ENCODE data around the gene JUN.

The JUN gene

DNA sequence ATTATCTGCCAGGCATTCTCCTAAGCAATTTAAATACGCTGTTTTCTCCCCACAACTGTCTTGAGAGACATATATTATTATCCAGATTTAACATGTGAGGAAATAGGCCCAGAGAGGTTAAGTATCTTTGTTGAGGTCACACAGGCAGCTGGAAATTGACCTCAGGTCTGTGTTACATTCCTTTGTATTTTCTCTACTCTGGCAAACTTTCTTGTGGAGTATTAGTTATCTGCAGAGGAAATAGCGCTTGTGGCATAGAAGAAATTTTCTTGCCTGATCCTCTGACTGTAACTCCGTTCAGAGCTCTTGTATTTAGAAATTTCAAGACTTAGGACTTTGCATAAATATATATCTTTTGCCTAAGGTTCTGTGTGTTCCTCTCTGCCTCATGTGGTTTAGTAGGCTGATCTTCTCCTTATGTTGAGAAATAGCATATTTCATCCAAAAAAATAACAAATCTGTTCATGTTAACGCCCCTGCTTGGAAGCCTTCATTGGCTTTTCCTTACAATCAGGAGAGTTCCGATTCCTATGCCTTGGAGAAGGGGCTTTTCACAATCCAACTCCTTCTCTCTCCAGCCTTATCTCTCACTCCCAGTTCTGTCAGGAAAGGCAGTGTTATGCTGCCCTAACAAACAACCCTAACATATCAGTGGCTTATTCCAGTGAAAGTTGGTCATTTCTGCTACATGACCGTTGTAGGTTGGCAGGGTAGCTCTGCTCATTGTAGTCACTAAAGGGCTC is 2.5 kb upstream of the JUN start:
- H3K36me3 ChIP-seq (ENCODE audit: control insufficient read depth in 5 of 5, insufficient read depth in 5 of 5, low read length in 5 of 5): peaks cover 4 to 10% (median 9%) of the 10 kb centered on the region in 5 donors
- peaks cover 9 to 22% (median 13%) of the 10 kb centered on the region in 5 donors for H3K4me1 ChIP-seq (ENCODE audit: control insufficient read depth in 5 of 5, insufficient read depth in 5 of 5, low read length in 5 of 5)
- H3K27me3 ChIP-seq (ENCODE audit: control insufficient read depth in 5 of 5, insufficient read depth in 4 of 5, low read length in 5 of 5): no peaks in the 10 kb centered on the region
- peak overlapping the region in 4 of 5 donors; percentile 26 to 100 (median 99) for H3K9ac ChIP-seq (ENCODE audit: low read length in 5 of 5)
- peaks cover 0 to 7% (median 0%) of the 10 kb centered on the region in 5 donors for H3K9me3 ChIP-seq (ENCODE audit: control insufficient read depth in 5 of 5, low read length in 5 of 5)
- peak overlapping the region in 1 of 5 donors; percentile 93 for H3K4me3 ChIP-seq (ENCODE audit: low read depth in 1 of 5, low read length in 5 of 5)
- peak overlapping the region; percentile 100 for H3K27ac ChIP-seq (ENCODE audit: low read depth, low read length)

DNA sequence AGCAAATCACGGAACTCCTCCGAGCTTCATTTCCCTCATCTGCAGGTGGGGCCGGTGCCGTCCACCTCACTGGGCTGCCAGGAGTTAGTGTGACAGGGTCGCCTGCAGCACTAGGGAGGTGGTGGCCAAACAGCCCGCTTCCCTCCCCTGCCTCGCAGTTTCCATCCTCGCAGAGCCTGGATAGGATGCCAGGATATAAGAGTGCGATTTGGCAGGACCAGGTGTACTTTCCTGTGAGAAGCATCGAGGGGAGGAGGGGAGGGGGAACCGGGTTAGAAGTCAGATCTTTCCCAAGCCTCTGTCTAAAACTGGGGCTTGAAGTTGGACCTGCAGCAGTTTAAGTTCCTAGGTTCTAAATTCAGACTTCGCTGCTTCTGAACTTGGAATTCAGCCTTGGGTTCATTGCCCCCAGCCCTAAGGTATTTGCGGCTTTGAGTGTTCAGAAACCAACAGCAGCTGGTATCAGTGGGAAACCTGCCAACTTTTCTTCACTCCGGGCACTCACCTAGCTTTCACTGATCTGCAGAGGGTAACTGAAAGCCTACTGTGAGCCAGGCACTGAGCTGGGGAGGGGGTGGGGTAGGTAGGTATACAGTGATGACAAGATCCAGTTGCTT is 1.7 kb upstream of the JUN start:
- no peaks in the 10 kb centered on the region for H3K27me3 ChIP-seq (ENCODE audit: control insufficient read depth in 5 of 5, insufficient read depth in 4 of 5, low read length in 5 of 5)
- peak overlapping the region; percentile 91 to 100 (median 99) for H3K9ac ChIP-seq (ENCODE audit: low read length in 5 of 5)
- H3K36me3 ChIP-seq (ENCODE audit: control insufficient read depth in 5 of 5, insufficient read depth in 5 of 5, low read length in 5 of 5): peaks cover 4 to 11% (median 9%) of the 10 kb centered on the region in 5 donors
- H3K9me3 ChIP-seq (ENCODE audit: control insufficient read depth in 5 of 5, low read length in 5 of 5): peaks cover 0 to 7% (median 0%) of the 10 kb centered on the region in 5 donors
- peaks cover 9 to 29% (median 17%) of the 10 kb centered on the region in 5 donors for H3K4me1 ChIP-seq (ENCODE audit: control insufficient read depth in 5 of 5, insufficient read depth in 5 of 5, low read length in 5 of 5)
- peak overlapping the region; percentile 79 to 100 (median 93) for H3K4me3 ChIP-seq (ENCODE audit: low read depth in 1 of 5, low read length in 5 of 5)
- H3K27ac ChIP-seq (ENCODE audit: low read depth, low read length): peak overlapping the region; percentile 100

DNA sequence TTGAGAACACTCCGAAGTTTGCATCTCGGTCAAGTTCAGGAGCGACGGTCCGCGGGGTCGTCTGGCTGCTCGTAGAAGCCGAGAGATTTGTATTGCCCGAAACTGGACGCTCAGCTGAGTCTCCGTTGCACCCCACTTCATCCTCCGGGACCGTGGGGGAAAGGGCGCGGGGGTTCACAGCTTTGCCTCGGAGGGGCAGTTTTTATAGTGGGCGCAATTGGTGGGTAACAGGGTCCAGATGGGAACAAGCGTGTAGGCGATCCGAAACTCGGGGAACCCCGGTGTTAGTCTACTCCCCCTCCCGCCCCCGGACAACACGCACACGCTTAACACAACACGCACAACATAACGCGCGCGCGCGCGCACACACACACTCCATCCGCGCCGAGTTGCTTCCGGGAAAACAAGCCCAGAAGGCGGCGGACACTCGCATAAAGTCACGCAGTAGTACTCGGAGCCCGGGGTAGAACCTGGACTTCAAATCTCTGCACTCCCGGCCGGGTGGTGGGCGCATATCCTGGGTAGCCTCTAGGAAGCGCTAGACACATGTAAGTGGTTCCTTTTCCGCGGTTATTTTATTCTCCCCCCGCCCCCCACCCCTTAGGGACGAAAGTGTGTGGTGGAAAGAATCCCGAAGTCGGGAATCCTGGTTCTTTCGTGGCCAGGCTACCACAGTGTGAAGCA is 1.1 kb upstream of the JUN start:
- Histone ChIP-seq H3K27me3 (ENCODE audit: control insufficient read depth in 5 of 5, insufficient read depth in 4 of 5, low read length in 5 of 5) (no peaks in the 10 kb centered on the region), H3K9me3 (ENCODE audit: control insufficient read depth in 5 of 5, low read length in 5 of 5) (peaks cover 0 to 7% (median 0%) of the 10 kb centered on the region in 5 donors), H3K9ac (ENCODE audit: low read length in 5 of 5) (peak overlapping the region; percentile 91 to 100 (median 99)), H3K4me3 (ENCODE audit: low read depth in 1 of 5, low read length in 5 of 5) (peak overlapping the region; percentile 79 to 100 (median 93)), H3K4me1 (ENCODE audit: control insufficient read depth in 5 of 5, insufficient read depth in 5 of 5, low read length in 5 of 5) (peaks cover 9 to 32% (median 18%) of the 10 kb centered on the region in 5 donors), H3K36me3 (ENCODE audit: control insufficient read depth in 5 of 5, insufficient read depth in 5 of 5, low read length in 5 of 5) (peaks cover 4 to 11% (median 9%) of the 10 kb centered on the region in 5 donors), H3K27ac (ENCODE audit: low read depth, low read length) (peak overlapping the region; percentile 100)

DNA sequence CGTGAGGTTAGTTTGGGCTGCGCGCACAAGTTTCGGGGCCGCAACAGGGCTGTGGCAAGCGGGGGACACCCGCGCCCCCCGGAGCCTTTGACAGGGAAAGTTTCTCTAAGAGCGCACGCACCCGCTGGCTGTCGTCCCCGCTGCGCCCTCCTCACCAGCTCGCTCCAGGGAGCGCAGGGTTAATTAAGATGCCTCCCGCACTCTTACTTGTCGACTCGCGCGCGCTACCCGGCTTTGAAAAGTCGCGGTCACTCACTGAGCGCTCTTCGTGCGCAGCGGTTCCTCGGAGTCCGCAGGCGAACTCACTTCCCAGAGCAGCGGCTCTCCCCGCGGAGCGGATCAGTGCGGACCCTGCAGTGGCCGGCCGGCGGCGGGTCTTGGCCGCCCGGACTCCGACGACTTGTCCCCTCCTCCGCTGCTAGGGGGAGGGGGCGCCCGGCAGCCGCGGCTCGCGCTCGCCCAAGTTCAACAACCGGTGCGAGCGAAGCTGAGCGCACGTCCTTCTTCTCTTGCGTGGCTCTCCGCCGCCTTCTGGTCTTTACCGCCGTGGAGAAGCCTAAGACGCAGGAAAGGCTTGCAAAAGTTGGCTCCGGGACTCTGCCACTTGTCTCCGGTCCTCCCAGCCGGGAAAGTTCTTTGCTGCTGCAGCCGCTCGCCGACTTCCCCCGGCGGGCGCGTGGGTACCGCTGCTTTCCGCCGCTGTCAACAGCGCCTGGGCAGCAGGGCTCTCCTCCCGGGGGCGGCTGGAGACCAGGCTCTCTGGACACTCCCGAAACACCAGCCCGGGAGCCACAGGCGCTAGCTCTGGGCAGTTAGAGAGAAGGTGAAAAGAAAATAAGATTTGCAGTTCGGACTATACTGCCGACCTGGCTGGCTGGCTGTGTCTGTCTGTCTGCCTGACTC is 506 bp downstream of the JUN start:
- Histone ChIP-seq H3K4me1 (ENCODE audit: control insufficient read depth in 5 of 5, insufficient read depth in 5 of 5, low read length in 5 of 5) (peaks cover 9 to 32% (median 18%) of the 10 kb centered on the region in 5 donors), H3K4me3 (ENCODE audit: low read depth in 1 of 5, low read length in 5 of 5) (peak overlapping the region; percentile 79 to 100 (median 98)), H3K9me3 (ENCODE audit: control insufficient read depth in 5 of 5, low read length in 5 of 5) (peaks cover 0 to 3% (median 0%) of the 10 kb centered on the region in 5 donors), H3K9ac (ENCODE audit: low read length in 5 of 5) (peak overlapping the region; percentile 84 to 100 (median 100)), H3K27me3 (ENCODE audit: control insufficient read depth in 5 of 5, insufficient read depth in 4 of 5, low read length in 5 of 5) (no peaks in the 10 kb centered on the region), H3K27ac (ENCODE audit: low read depth, low read length) (peak overlapping the region; percentile 100), H3K36me3 (ENCODE audit: control insufficient read depth in 5 of 5, insufficient read depth in 5 of 5, low read length in 5 of 5) (peaks cover 4 to 11% (median 9%) of the 10 kb centered on the region in 5 donors)

DNA sequence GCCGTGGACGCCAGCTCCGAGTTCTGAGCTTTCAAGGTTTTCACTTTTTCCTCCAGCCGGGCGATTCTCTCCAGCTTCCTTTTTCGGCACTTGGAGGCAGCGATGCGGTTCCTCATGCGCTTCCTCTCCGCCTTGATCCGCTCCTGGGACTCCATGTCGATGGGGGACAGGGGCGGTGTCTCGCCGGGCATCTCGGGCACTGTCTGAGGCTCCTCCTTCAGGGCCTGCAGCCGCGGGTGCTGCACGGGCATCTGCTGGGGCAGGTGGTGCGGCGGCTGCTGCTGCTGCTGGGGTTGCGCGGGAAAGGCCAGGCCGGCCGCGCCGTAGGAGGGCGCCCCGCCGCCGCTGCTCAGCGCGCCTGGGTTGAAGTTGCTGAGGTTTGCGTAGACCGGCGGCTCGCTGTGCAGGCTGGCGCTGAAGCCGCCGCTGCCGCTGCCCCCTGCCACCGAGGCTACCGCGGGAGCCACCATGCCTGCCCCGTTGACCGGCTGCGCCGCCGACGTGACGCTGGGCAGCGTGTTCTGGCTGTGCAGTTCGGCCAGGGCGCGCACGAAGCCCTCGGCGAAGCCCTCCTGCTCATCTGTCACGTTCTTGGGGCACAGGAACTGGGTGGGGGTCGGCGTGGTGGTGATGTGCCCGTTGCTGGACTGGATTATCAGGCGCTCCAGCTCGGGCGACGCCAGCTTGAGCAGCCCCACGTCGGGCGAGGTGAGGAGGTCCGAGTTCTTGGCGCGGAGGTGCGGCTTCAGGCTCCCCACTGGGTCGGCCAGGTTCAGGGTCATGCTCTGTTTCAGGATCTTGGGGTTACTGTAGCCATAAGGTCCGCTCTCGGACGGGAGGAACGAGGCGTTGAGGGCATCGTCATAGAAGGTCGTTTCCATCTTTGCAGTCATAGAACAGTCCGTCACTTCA is 1.4 kb downstream of the JUN start:
- H3K27me3 ChIP-seq (ENCODE audit: control insufficient read depth in 5 of 5, insufficient read depth in 4 of 5, low read length in 5 of 5): no peaks in the 10 kb centered on the region
- peak overlapping the region; percentile 100 for H3K27ac ChIP-seq (ENCODE audit: low read depth, low read length)
- peak overlapping the region; percentile 84 to 100 (median 100) for H3K9ac ChIP-seq (ENCODE audit: low read length in 5 of 5)
- peaks cover 9 to 32% (median 18%) of the 10 kb centered on the region in 5 donors for H3K4me1 ChIP-seq (ENCODE audit: control insufficient read depth in 5 of 5, insufficient read depth in 5 of 5, low read length in 5 of 5)
- no peaks in the 10 kb centered on the region for H3K9me3 ChIP-seq (ENCODE audit: control insufficient read depth in 5 of 5, low read length in 5 of 5)
- H3K4me3 ChIP-seq (ENCODE audit: low read depth in 1 of 5, low read length in 5 of 5): peak overlapping the region; percentile 79 to 100 (median 98)
- H3K36me3 ChIP-seq (ENCODE audit: control insufficient read depth in 5 of 5, insufficient read depth in 5 of 5, low read length in 5 of 5): peaks cover 0 to 11% (median 9%) of the 10 kb centered on the region in 5 donors

DNA sequence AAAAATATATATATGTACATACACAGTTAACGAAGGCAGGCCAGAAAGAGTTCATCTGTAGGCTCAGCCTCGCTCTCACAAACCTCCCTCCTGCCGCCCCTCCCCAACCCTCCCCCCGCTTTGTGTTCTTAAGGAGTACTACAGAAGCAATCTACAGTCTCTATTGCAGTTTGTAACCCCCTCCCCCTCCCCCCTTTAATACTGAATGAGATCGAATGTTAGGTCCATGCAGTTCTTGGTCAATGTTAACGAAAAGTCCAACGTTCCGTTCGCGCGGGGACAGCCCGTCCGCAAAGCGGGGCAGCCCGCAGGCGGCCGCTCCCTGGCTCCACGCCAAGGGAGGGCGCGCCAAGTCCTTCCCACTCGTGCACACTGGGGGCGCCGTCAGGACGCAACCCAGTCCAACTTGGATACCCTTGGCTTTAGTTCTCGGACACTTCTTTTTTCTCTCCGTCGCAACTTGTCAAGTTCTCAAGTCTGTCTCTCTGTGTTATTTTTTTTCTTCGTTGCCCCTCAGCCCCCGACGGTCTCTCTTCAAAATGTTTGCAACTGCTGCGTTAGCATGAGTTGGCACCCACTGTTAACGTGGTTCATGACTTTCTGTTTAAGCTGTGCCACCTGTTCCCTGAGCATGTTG is 2.2 kb downstream of the JUN start:
- H3K9ac ChIP-seq (ENCODE audit: low read length in 5 of 5): peak overlapping the region; percentile 65 to 100 (median 100)
- no peaks in the 10 kb centered on the region for H3K9me3 ChIP-seq (ENCODE audit: control insufficient read depth in 5 of 5, low read length in 5 of 5)
- H3K27me3 ChIP-seq (ENCODE audit: control insufficient read depth in 5 of 5, insufficient read depth in 4 of 5, low read length in 5 of 5): no peaks in the 10 kb centered on the region
- H3K36me3 ChIP-seq (ENCODE audit: control insufficient read depth in 5 of 5, insufficient read depth in 5 of 5, low read length in 5 of 5): peaks cover 0 to 11% (median 9%) of the 10 kb centered on the region in 5 donors
- H3K4me1 ChIP-seq (ENCODE audit: control insufficient read depth in 5 of 5, insufficient read depth in 5 of 5, low read length in 5 of 5): peaks cover 9 to 32% (median 17%) of the 10 kb centered on the region in 5 donors
- peak overlapping the region; percentile 100 for H3K27ac ChIP-seq (ENCODE audit: low read depth, low read length)
- H3K4me3 ChIP-seq (ENCODE audit: low read depth in 1 of 5, low read length in 5 of 5): peak overlapping the region; percentile 79 to 100 (median 98)

DNA sequence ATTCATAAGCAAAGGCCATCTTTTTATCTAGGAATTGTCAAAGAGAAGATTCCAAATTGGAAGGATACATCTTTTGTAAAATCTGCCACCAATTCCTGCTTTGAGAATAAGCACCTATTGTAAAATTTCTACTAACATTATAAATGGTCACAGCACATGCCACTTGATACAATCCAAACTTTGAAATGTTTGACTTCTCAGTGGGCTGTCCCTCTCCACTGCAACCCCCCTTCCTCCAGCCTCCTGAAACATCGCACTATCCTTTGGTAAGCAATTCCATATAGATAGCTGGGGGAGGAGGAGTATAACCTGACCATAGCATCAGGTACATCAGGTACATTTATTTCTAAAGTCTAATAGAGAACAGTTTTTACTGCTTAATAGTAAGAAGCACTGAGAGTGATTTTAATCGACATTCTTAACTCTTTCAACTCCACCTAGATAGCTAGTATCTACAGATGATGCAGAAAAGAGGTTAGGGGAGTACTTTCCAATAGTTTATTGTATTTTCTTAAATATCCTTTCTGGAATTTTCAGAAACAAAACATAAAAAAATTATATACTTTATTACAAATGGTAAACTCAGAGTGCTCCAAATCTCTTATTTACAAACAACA is 2.9 kb downstream of the JUN start:
- H3K4me1 ChIP-seq (ENCODE audit: control insufficient read depth in 5 of 5, insufficient read depth in 5 of 5, low read length in 5 of 5): peaks cover 7 to 25% (median 9%) of the 10 kb centered on the region in 5 donors
- H3K27me3 ChIP-seq (ENCODE audit: control insufficient read depth in 5 of 5, insufficient read depth in 4 of 5, low read length in 5 of 5): no peaks in the 10 kb centered on the region
- peaks cover 0 to 11% (median 9%) of the 10 kb centered on the region in 5 donors for H3K36me3 ChIP-seq (ENCODE audit: control insufficient read depth in 5 of 5, insufficient read depth in 5 of 5, low read length in 5 of 5)
- peak overlapping the region; percentile 79 to 100 (median 98) for H3K4me3 ChIP-seq (ENCODE audit: low read depth in 1 of 5, low read length in 5 of 5)
- peak overlapping the region; percentile 32 to 100 (median 100) for H3K9ac ChIP-seq (ENCODE audit: low read length in 5 of 5)
- peak overlapping the region; percentile 100 for H3K27ac ChIP-seq (ENCODE audit: low read depth, low read length)
- no peaks in the 10 kb centered on the region for H3K9me3 ChIP-seq (ENCODE audit: control insufficient read depth in 5 of 5, low read length in 5 of 5)

DNA sequence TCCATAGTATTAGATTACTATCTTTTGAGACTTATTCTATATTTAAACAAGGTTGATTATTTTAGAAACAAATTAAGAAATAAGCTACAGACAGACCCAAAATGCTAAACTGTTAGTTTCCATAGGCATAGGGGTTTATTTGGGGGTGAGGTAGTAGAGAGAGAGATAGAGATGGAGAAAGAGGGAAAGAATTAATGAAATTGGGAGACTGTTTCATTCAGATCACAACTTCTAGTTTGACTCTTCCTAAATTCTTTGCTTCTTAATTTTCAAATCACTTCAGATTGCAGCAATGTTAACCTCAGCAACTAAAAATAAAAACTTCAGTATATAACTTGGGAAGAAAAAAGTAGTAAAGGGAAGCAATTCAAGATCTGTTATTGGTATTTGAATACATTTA is 3.4 kb downstream of the JUN start:
- H3K27ac ChIP-seq (ENCODE audit: low read depth, low read length): peak overlapping the region; percentile 100
- H3K9me3 ChIP-seq (ENCODE audit: control insufficient read depth in 5 of 5, low read length in 5 of 5): no peaks in the 10 kb centered on the region
- H3K36me3 ChIP-seq (ENCODE audit: control insufficient read depth in 5 of 5, insufficient read depth in 5 of 5, low read length in 5 of 5): peaks cover 0 to 11% (median 9%) of the 10 kb centered on the region in 5 donors
- peak overlapping the region in 4 of 5 donors; percentile 32 to 100 (median 100) for H3K9ac ChIP-seq (ENCODE audit: low read length in 5 of 5)
- H3K4me1 ChIP-seq (ENCODE audit: control insufficient read depth in 5 of 5, insufficient read depth in 5 of 5, low read length in 5 of 5): peaks cover 2 to 20% (median 4%) of the 10 kb centered on the region in 5 donors
- H3K27me3 ChIP-seq (ENCODE audit: control insufficient read depth in 5 of 5, insufficient read depth in 4 of 5, low read length in 5 of 5): no peaks in the 10 kb centered on the region
- H3K4me3 ChIP-seq (ENCODE audit: low read depth in 1 of 5, low read length in 5 of 5): peak overlapping the region; percentile 79 to 100 (median 98)

Data from subcutaneous abdominal adipose tissue (tissue), 5 donors.